ENCODE data around the gene RIOX2. TPM values are rescaled to one million over a fixed set of nuclear protein-coding genes. Genes with fewer than 3 reads are reported as not detected.

Gene RIOX2
- total and polyA plus RNA-seq, 2 of the 8 experiments (the other 6 are each of a cell fraction or from before 2014, with no cell fraction given), result 3.8 to 16.4 TPM

DNA sequence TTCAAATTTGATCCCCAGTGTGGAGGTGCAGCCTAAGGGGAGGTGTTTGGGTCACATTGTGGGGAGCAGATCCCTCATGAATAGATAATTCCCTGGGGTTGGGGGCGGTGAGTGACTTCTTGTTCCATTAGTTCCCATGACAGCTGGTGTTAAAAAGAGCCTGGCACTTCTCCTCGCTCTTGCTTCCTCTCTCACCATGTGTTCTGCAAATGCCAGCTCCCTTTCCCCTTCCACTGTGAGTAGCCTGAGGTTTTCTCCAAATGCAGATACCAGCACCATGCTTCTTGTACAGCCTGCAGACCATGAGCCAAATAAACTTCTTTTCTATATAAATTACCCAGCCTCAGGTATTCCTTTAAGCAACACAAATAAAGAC lies 23.1 kb downstream of the RIOX2 start (continued):
- TF ChIP-seq ATF2 (IDR thresholded peaks at IDR 0.05; ENCODE audit: low read length) (no peak), ATF3 (IDR thresholded peaks at IDR 0.05; ENCODE audit: insufficient read depth, low read depth, low read length) (no peak), TAF7 (optimal IDR thresholded peaks at IDR 0.05; ENCODE audit: borderline replicate concordance, low read depth, low read length) (no peak), GABPA (IDR thresholded peaks at IDR 0.05; ENCODE audit: borderline replicate concordance, insufficient read depth, low read length) (no peak), SIN3A (conservative IDR thresholded peaks at IDR 0.05 in 1 of 2, IDR thresholded peaks at IDR 0.05 in 1 of 2; ENCODE audit: low read depth in 1 of 2, low read length in 2 of 2) (no peak)
